ENCODE data around the gene SOX18.
"Not testable (repeated sequence)": the region's sequence is repeated elsewhere in the genome, so short reads cannot be mapped to it uniquely, and the experiment has no call there.

The SOX18 gene

GRCh38 chr20:64021124-64021975 lies 28.1 kb downstream of the SOX18 start:
- TF ChIP-seq CTCF (IDR thresholded peaks at IDR 0.05): no peak
- DNase-seq: no peak
- intact Hi-C loops (cut with DNase I; ENCODE audit: low total_unique reads): no loop called here

GRCh38 chr20:64015635-64016034 lies 33.8 kb downstream of the SOX18 start:
- intact Hi-C loops (cut with DNase I; ENCODE audit: low total_unique reads): no loop called here
- no peaks in the 10 kb centered on the region for H3K9me3 ChIP-seq

More at GRCh38 chr20:64021124-64021975, 28.1 kb downstream of the SOX18 start:
- no peaks in the 10 kb centered on the region for H3K9me3 ChIP-seq
- H3K27ac ChIP-seq: no peak overlapping the region
- H3K36me3 ChIP-seq: peaks cover 92 to 100% (median 97%) of the 10 kb centered on the region in 3 donors
- H3K27me3 ChIP-seq: no peaks in the 10 kb centered on the region
- H3K4me1 ChIP-seq: no peaks in the 10 kb centered on the region
- no peak overlapping the region for H3K4me3 ChIP-seq

GRCh38 chr20:64012385-64013154 lies 36.9 kb downstream of the SOX18 start:
- H3K4me1 ChIP-seq; DNase-seq; H3K27me3 ChIP-seq; intact Hi-C loops (cut with DNase I; ENCODE audit: low total_unique reads); H3K27ac ChIP-seq; H3K4me3 ChIP-seq; H3K9me3 ChIP-seq: not testable (repeated sequence)
- peaks cover 72 to 91% (median 87%) of the 10 kb centered on the region in 3 donors for H3K36me3 ChIP-seq

More at GRCh38 chr20:64015635-64016034, 33.8 kb downstream of the SOX18 start:
- no peak for DNase-seq
- Histone ChIP-seq H3K27me3 (no peaks in the 10 kb centered on the region), H3K27ac (no peak overlapping the region), H3K36me3 (peaks cover 83 to 91% (median 85%) of the 10 kb centered on the region in 3 donors), H3K4me1 (no peaks in the 10 kb centered on the region), H3K4me3 (no peak overlapping the region)
- no peak for TF ChIP-seq CTCF (IDR thresholded peaks at IDR 0.05)

GRCh38 chr20:64011366-64011779 lies 38.1 kb downstream of the SOX18 start:
- DNase-seq: no peak
- no peak for TF ChIP-seq CTCF (IDR thresholded peaks at IDR 0.05)
- Histone ChIP-seq H3K27me3 (no peaks in the 10 kb centered on the region), H3K4me1 (no peaks in the 10 kb centered on the region), H3K4me3 (no peak overlapping the region), H3K9me3 (no peaks in the 10 kb centered on the region), H3K36me3 (peaks cover 60 to 91% (median 85%) of the 10 kb centered on the region in 3 donors), H3K27ac (no peak overlapping the region)
- intact Hi-C loops (cut with DNase I; ENCODE audit: low total_unique reads): no loop called here

GRCh38 chr20:64010711-64011237 lies 38.7 kb downstream of the SOX18 start:
- no peak for DNase-seq
- Histone ChIP-seq H3K9me3 (no peaks in the 10 kb centered on the region), H3K4me1 (no peaks in the 10 kb centered on the region), H3K4me3 (no peak overlapping the region), H3K27me3 (no peaks in the 10 kb centered on the region), H3K27ac (no peak overlapping the region), H3K36me3 (peaks cover 54 to 91% (median 85%) of the 10 kb centered on the region in 3 donors)
- intact Hi-C loops (cut with DNase I; ENCODE audit: low total_unique reads): no loop called here
- no peak for TF ChIP-seq CTCF (IDR thresholded peaks at IDR 0.05)
